IMR-90 (cell line): ENCODE measurements around the gene DIPK1B. TPM values are rescaled to one million over a fixed set of nuclear protein-coding genes. Genes with fewer than 3 reads are reported as not detected.

Source experiments
- ATAC-seq: fragments of 200-7000 bp; cut with Tn5 transposase; 2 replicates; pipeline ENCODE4 v1.9.1; 2020; ENCODE audit warnings: low read depth, mild to moderate bottlenecking, moderate library complexity
- BruUV-seq: library from RNA; stranded (reverse); fragments of 400-500 nt; replicated peaks from 2 replicates; lab custom pipeline; 2021; lab: Mats Ljungman, UMichigan
- CTCF ChIA-PET: fragments of 300-600 bp; formaldehyde crosslinking; extraction: SDS; loops from one replicate; lab custom pipeline; 2021; ENCODE audit warnings: antibody characterized with exemption; lab: Yijun Ruan, JAX
- POLR2A ChIA-PET: fragments of 300-600 bp; sonication (Branson Sonifier 250); formaldehyde crosslinking; loops from one replicate; lab custom pipeline; 2022; ENCODE audit warnings: antibody characterized with exemption; ENCODE audit not compliant: unreplicated experiment; lab: Charles Lee
- DNase-seq: peaks from one replicate; pipeline ENCODE4 v3.0.0; 2013
- H2AFZ ChIP-seq: replicated peaks from 2 replicates; pipeline ENCODE3; 2013; ENCODE audit warnings: low read length, mild to moderate bottlenecking; ENCODE audit not compliant: poor library complexity
- H2AK5ac ChIP-seq: 2 replicates; pipeline ENCODE4 v1.6.1; 2013; ENCODE audit warnings: low read depth, low read length, inconsistent platforms
- H2AK9ac ChIP-seq: replicated peaks from 2 replicates; pipeline ENCODE3; 2013; ENCODE audit warnings: mild to moderate bottlenecking, low read depth, low read length, moderate library complexity; ENCODE audit not compliant: poor library complexity
- H2BK120ac ChIP-seq: 2 replicates; pipeline ENCODE4 v1.6.1; 2013; ENCODE audit warnings: low read depth, low read length, inconsistent platforms
- H2BK15ac ChIP-seq: 3 replicates; pipeline ENCODE4 v1.6.1; 2013; ENCODE audit warnings: low read depth, low read length, inconsistent platforms
- H2BK20ac ChIP-seq: 2 replicates; pipeline ENCODE4 v1.6.1; 2013; ENCODE audit warnings: low read depth, mild to moderate bottlenecking, inconsistent platforms, low read length, moderate library complexity
- H2BK5ac ChIP-seq: 2 replicates; pipeline ENCODE4 v1.6.1; 2013; ENCODE audit warnings: mild to moderate bottlenecking, low read depth, low read length, inconsistent platforms; ENCODE audit not compliant: poor library complexity, severe bottlenecking
- H3K14ac ChIP-seq: replicated peaks from 2 replicates; pipeline ENCODE4 v1.6.1; 2013; ENCODE audit warnings: low read depth, low read length, inconsistent platforms
- H3K18ac ChIP-seq: 2 replicates; pipeline ENCODE4 v1.6.1; 2013; ENCODE audit warnings: low read depth, low read length, control low read depth
- H3K23ac ChIP-seq: 2 replicates; pipeline ENCODE4 v1.6.1; 2013; ENCODE audit warnings: low read depth, low read length, inconsistent platforms
- H3K27ac ChIP-seq: 2 replicates; pipeline ENCODE4 v1.5.1; 2013; ENCODE audit warnings: mild to moderate bottlenecking, control low read depth, low read length; ENCODE audit not compliant: insufficient read depth
- H3K27me3 ChIP-seq: 2 replicates; pipeline ENCODE4 v1.6.1; 2013; ENCODE audit warnings: low read length; ENCODE audit not compliant: control insufficient read depth, insufficient read depth
- H3K36me3 ChIP-seq: 2 replicates; pipeline ENCODE4 v1.6.1; 2013; ENCODE audit warnings: low read length, mixed read lengths; ENCODE audit not compliant: control insufficient read depth, insufficient read depth
- H3K4ac ChIP-seq: 2 replicates; pipeline ENCODE4 v1.6.1; 2013; ENCODE audit warnings: low read depth, low read length, inconsistent platforms
- H3K4me1 ChIP-seq: 2 replicates; pipeline ENCODE4 v1.6.1; 2013; ENCODE audit warnings: low read length, mixed read lengths; ENCODE audit not compliant: control insufficient read depth, insufficient read depth
- H3K4me2 ChIP-seq: 2 replicates; pipeline ENCODE4 v1.6.1; 2013; ENCODE audit warnings: low read depth, mild to moderate bottlenecking, control low read depth, low read length, moderate library complexity
- H3K4me3 ChIP-seq: 2 replicates; pipeline ENCODE4 v1.5.1; 2013; ENCODE audit warnings: low read depth, mild to moderate bottlenecking, control low read depth, low read length, moderate library complexity; ENCODE audit not compliant: insufficient read depth
- H3K56ac ChIP-seq: 2 replicates; pipeline ENCODE4 v1.6.1; 2013; ENCODE audit warnings: low read length, inconsistent platforms; ENCODE audit not compliant: insufficient read depth; ENCODE audit errors: extremely low read depth
- H3K79me1 ChIP-seq, 2 experiments: 2 replicates each; pipeline ENCODE4 v1.6.1; 2013; ENCODE audit warnings: low read length in 2 of 2, inconsistent platforms in 1 of 2, low read depth in 1 of 2
- H3K9ac ChIP-seq: 2 replicates; pipeline ENCODE4 v1.6.1; 2013; ENCODE audit warnings: low read depth, low read length, control low read depth
- H3K9me1 ChIP-seq: 2 replicates; pipeline ENCODE4 v1.6.1; 2013; ENCODE audit warnings: low read length, inconsistent platforms; ENCODE audit not compliant: insufficient read depth
- H3K9me3 ChIP-seq: 2 replicates; pipeline ENCODE4 v1.6.1; 2013; ENCODE audit warnings: low read length; ENCODE audit not compliant: control insufficient read depth, insufficient read depth
- H4K20me1 ChIP-seq: 2 replicates; pipeline ENCODE4 v1.6.1; 2013; ENCODE audit warnings: low read length, inconsistent platforms; ENCODE audit not compliant: insufficient read depth
- H4K5ac ChIP-seq: 2 replicates; pipeline ENCODE4 v1.6.1; 2013; ENCODE audit warnings: mild to moderate bottlenecking, low read depth, low read length, control low read depth
- H4K8ac ChIP-seq, 2 experiments: 2 replicates each; pipeline ENCODE4 v1.6.1; 2013; ENCODE audit warnings: low read depth in 2 of 2, low read length in 2 of 2, control low read depth in 1 of 2, inconsistent platforms in 1 of 2
- H4K91ac ChIP-seq: 2 replicates; pipeline ENCODE4 v1.6.1; 2013; ENCODE audit warnings: low read depth, low read length, inconsistent platforms; ENCODE audit not compliant: insufficient read depth
- BHLHE40 ChIP-seq: fragments of 150-350 bp; IDR thresholded peaks from 2 replicates; pipeline ENCODE4 v1.6.1; 2016; ENCODE audit warnings: mild to moderate bottlenecking, low read depth, low read length
- CHD1 ChIP-seq: IDR thresholded peaks from 2 replicates; pipeline ENCODE4 v1.6.1; 2012; ENCODE audit warnings: low read depth, low read length, improper control_type of control experiment
- CTCF ChIP-seq: conservative IDR thresholded peaks from 2 replicates; pipeline ENCODE4 v1.5.1; 2012; ENCODE audit warnings: mild to moderate bottlenecking, low read depth, low read length, improper control_type of control experiment
- FOS ChIP-seq: fragments of 150-350 bp; IDR thresholded peaks from 2 replicates; pipeline ENCODE4 v1.6.1; 2016; ENCODE audit warnings: low read depth, low read length
- MXI1 ChIP-seq: IDR thresholded peaks from 2 replicates; pipeline ENCODE4 v1.6.1; 2012; ENCODE audit warnings: low read depth, mild to moderate bottlenecking, low read length, moderate library complexity, borderline replicate concordance
- NFE2L2 ChIP-seq: fragments of 150-350 bp; IDR thresholded peaks from 2 replicates; pipeline ENCODE4 v1.6.1; 2016; ENCODE audit warnings: low read depth, mild to moderate bottlenecking, low read length
- POLR2A ChIP-seq: IDR thresholded peaks from 2 replicates; pipeline ENCODE4 v1.6.1; 2012; ENCODE audit warnings: mild to moderate bottlenecking, low read depth, low read length
- RFX5 ChIP-seq: IDR thresholded peaks from 2 replicates; pipeline ENCODE4 v1.8.0; 2012; ENCODE audit warnings: low read depth, mild to moderate bottlenecking, low read length, moderate library complexity
- SMC3 ChIP-seq: fragments of 150-350 bp; IDR thresholded peaks from 2 replicates; pipeline ENCODE4 v1.6.1; 2016; ENCODE audit warnings: low read depth, mild to moderate bottlenecking, antibody characterized with exemption, low read length, moderate library complexity
- WGBS, 2 experiments: methylation state at CpG; one replicate each; pipeline versions ENCODE4 v1.1.5 to v1.1.7; 2013; ENCODE audit warnings: missing lambda C conversion rate in 2 of 2; ENCODE audit not compliant: insufficient read length in 1 of 2; ENCODE audit errors: extremely low coverage in 2 of 2; 5-methylcytosine and 5-hydroxymethylcytosine counted together
- dilution Hi-C: fragments of 300-500 bp; cut with HindIII; formaldehyde crosslinking; loops from one replicate; pipeline ENCODE4 v1.14.3; 2018; ENCODE audit warnings: low sequenced_read_pairs; ENCODE audit not compliant: unreplicated experiment
- in situ Hi-C: fragments of 300-500 bp; cut with MboI; formaldehyde crosslinking; loops from 3 replicates; pipeline ENCODE4 v1.14.3; 2019; ENCODE audit warnings: low sequenced_read_pairs, inconsistent platforms, mixed read lengths
- intact Hi-C: fragments of 100-400 bp; cut with micrococcal nuclease; formaldehyde crosslinking; loops from 2 replicates; pipeline ENCODE4 v1.10.0; 2022
- polyA plus RNA-seq, 3 experiments: library from polyadenylated mRNA; depleted of rRNA; stranded (reverse); fragments of >200 nt; gene quantifications; 2 replicates each; pipeline ENCODE4 v1.2.3, GENCODE V29; 2012; ENCODE audit warnings: low replicate concordance in 1 of 3
- total RNA-seq: library from RNA; depleted of rRNA; stranded (reverse); fragments of >200 nt; gene quantifications from 2 replicates; pipeline ENCODE4 v1.2.3, GENCODE V29; 2012
- TF ChIP-seq, protein P1 (sequence below): fragments of 150-350 bp; IDR thresholded peaks from 2 replicates; pipeline ENCODE4 v1.6.1; 2017; ENCODE audit warnings: mild to moderate bottlenecking, antibody characterized with exemption, low read length, low read depth
- TF ChIP-seq, protein P2 (sequence below): fragments of 150-350 bp; IDR thresholded peaks from 2 replicates; pipeline ENCODE4 v1.6.1; 2016; ENCODE audit warnings: low read depth, mild to moderate bottlenecking, low read length, moderate library complexity, borderline replicate concordance

Gene DIPK1B
- total and polyA plus RNA-seq, 2 of the 4 experiments (the other 2 are of a cell fraction), result 3.4 to 7.1 TPM

- no peak for DNase-seq
- Histone ChIP-seq H4K8ac (no peak overlapping the region; a peak in 1 of 4 replicates), H3K9ac (no peak overlapping the region), H3K18ac (no peak overlapping the region), H2AK9ac (no peak overlapping the region), H4K91ac (no peak overlapping the region), H3K27me3 (no peaks in the 10 kb centered on the region; the same call in 1 of the 2 replicates), H3K9me3 (no peaks in the 10 kb centered on the region), H2BK5ac (no peak overlapping the region), H2AK5ac (no peak overlapping the region), H2BK20ac (no peak overlapping the region), H3K9me1 (no peaks in the 10 kb centered on the region), H2AFZ (peak overlapping the region; percentile 69), H3K23ac (no peak overlapping the region), H3K27ac (no peak overlapping the region), H2BK15ac (no peak overlapping the region), H3K4me1 (peaks cover 4% of the 10 kb centered on the region), H3K4me2 (no peak overlapping the region; the same call in 1 of the 2 replicates), H3K4ac (no peak overlapping the region; the same call in 1 of the 2 replicates), H4K5ac (no peak overlapping the region), H3K56ac (no peak overlapping the region), H2BK120ac (no peak overlapping the region), H3K36me3 (no peaks in the 10 kb centered on the region), H3K4me3 (no peak overlapping the region), H3K14ac (no peak overlapping the region), H4K20me1 (peaks cover 8% of the 10 kb centered on the region; the same call in 1 of the 2 replicates), H3K79me1 (peaks cover 18 to 26% of the 10 kb centered on the region in 2 experiments)
- WGBS, 2 experiments, result 30% methylated on average over 19 of the region's 37 CpGs; no CpG with 5 or more reads in 1 of the 2 experiments
- dilution Hi-C loops (no loop called here), in situ Hi-C loops (no loop called here), intact Hi-C loops (no loop called here)
- ATAC-seq, result no peak
- CTCF ChIA-PET, result no interaction called here
- TF ChIP-seq NFE2L2 (no peak), MXI1 (no peak), CTCF (no peak), CHD1 (no peak), RFX5 (no peak), POLR2A (no peak), FOS (no peak), BHLHE40 (no peak), SMC3 (no peak)
- TF ChIP-seq, protein P1, sequence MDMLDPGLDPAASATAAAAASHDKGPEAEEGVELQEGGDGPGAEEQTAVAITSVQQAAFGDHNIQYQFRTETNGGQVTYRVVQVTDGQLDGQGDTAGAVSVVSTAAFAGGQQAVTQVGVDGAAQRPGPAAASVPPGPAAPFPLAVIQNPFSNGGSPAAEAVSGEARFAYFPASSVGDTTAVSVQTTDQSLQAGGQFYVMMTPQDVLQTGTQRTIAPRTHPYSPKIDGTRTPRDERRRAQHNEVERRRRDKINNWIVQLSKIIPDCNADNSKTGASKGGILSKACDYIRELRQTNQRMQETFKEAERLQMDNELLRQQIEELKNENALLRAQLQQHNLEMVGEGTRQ, result no peak
- TF ChIP-seq, protein P2, sequence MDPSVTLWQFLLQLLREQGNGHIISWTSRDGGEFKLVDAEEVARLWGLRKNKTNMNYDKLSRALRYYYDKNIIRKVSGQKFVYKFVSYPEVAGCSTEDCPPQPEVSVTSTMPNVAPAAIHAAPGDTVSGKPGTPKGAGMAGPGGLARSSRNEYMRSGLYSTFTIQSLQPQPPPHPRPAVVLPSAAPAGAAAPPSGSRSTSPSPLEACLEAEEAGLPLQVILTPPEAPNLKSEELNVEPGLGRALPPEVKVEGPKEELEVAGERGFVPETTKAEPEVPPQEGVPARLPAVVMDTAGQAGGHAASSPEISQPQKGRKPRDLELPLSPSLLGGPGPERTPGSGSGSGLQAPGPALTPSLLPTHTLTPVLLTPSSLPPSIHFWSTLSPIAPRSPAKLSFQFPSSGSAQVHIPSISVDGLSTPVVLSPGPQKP, result no peak
- BruUV-seq, result no TSS peak
- POLR2A ChIA-PET, result no interaction called here
Observed at GRCh38 chr9:136687721-136688223, 24.6 kb upstream of the DIPK1B start.
